HG03045 (cell line): ENCODE measurements around the gene CTSZ.

ENCODE experiments used
- ATAC-seq: cut with Tn5 transposase; IDR thresholded peaks from one replicate; pipeline ENCODE4 v1.9.1; 2021; ENCODE audit warnings: mild to moderate bottlenecking, moderate library complexity; ENCODE audit not compliant: unreplicated experiment

Gene CTSZ

DNA sequence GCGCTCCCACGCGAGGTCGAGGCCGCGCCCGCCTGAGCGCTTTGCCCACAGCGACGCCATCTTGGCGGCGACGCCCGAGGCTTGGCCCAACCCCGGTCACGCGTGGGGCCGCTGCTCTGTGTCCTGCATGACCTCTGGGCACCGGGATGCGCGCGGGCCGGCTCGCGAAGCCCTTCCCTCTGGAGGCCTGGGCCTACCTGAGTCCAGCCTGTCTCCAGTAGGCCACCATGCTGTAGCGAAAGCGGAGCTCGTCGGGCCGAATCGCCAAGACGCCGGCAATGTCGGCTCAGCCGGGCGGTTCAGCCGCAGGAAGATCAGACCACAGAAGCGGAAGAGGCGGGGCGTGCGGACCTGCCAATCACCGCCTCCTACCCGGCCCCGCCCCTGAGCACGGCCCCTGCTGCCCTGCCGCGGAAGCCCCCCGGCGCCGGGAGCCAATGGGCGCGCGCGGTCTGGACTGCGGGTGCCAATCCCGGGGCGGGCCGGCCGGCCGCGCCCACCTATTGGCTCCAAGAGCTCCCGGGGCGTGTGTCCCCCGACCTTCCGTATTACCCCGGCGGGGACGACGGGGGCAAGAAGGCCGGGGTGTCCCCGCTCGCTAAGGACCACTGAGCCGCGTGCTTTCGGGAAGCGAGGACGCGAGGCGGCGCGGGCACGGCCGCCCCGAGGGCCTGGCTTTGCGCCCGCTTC lies 25.1 kb upstream of the CTSZ start, which contains the start of gene ATP5F1E:
TSS of gene ATP5F1E (minus strand) at position 313 of the 690 bp plus-strand sequence. CDS start at position 229, 84 bp downstream.
- peak; percentile 92 for ATAC-seq

DNA sequence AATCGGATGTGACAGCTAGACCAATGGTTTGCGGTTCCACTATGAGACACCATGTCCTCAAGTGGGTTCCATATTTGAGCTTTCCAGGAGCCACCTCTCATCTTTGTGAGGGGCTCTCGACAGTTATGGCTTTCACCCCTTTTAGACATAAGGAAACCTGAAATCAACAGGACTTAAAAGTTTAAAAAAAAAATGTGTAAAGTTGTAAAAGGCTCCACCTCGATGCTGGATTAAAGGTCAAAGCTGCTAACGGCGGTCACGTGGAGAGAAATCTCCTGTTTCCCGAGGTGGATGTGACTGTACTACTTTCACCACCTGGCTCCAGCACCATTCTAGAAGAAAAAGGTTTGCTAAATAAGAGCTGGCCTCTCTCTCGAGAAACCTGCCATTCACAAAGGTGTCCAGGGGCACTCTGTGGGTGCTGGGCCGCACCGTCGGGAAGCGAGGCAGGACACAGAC lies 24.5 kb upstream of the CTSZ start:
- ATAC-seq, result no peak

DNA sequence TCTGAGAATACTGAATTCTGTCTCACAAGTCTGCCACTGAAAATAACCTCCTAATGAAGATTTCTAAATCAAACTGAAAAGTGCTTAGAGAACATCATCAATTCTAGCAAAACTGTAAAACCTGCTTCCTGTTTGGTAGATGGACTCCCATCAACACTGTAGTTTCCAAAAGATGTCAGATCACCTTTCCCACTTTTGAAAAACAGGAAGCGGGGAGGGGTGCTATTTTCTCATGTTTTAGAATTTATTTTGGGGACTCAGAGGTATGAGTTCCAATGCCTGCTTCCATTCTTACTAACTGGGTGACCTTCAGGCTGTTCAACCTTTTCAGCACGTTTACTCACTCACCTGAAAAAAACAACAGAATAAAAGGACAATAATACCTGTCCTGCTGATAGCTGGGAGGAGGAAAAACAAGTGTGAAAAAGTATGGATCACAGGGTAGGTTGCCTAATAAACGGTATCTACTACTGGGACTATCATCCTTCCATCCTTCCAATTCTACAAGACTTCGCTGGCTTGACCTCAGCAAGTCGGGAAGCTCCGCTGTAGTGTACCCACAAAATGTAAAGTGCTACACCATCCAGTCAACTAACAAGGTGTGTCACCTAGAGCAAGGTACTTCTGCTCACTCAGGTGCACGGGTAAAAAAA lies 24.0 kb upstream of the CTSZ start:
- no peak for ATAC-seq

DNA sequence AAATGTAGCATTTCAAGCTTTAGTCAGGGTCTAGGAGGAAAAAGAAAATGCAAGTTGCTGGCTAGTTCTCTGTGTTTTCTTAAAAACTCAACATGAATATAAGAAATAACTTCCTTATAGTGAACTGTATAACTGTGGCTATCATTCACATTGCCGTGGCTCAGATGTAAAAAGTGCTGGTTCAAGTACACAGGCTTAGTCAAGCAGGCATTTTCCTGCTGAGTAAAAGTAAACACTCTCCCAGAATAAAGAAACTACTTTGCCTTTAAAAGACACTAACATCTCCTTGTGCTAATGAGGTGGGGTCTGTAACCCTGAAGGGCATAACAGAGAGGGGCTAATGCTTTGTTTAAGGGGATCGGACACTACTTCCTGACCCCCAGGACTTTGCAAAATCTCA lies 21.8 kb upstream of the CTSZ start:
- no peak for ATAC-seq

DNA sequence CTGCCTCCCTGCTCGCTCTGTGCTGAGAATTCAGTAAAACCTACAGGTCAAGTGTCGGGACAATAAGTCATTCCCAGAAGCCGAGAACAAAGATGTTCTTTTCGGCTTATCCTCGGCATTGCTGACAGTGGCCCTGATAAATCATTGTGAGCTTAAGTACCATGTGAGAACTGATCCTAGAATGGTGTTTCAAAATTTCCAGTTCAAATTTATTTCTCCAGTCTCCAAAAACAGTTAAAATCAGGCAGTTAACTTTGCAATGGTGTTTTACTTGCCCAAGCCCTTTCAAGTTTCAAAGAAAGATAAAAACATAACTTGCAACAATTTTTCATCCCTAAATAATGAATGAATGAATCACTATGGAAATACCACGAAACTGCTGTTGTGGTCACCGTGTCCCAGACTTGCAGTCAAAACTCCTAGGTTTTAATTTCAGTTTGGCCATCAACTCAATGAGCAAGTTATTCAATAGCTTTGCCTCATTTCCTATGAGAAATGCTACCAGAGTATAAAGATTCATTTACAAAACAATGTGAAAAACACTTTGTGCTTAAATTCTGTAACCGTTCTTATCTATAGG lies 20.8 kb upstream of the CTSZ start:
- ATAC-seq, result no peak

DNA sequence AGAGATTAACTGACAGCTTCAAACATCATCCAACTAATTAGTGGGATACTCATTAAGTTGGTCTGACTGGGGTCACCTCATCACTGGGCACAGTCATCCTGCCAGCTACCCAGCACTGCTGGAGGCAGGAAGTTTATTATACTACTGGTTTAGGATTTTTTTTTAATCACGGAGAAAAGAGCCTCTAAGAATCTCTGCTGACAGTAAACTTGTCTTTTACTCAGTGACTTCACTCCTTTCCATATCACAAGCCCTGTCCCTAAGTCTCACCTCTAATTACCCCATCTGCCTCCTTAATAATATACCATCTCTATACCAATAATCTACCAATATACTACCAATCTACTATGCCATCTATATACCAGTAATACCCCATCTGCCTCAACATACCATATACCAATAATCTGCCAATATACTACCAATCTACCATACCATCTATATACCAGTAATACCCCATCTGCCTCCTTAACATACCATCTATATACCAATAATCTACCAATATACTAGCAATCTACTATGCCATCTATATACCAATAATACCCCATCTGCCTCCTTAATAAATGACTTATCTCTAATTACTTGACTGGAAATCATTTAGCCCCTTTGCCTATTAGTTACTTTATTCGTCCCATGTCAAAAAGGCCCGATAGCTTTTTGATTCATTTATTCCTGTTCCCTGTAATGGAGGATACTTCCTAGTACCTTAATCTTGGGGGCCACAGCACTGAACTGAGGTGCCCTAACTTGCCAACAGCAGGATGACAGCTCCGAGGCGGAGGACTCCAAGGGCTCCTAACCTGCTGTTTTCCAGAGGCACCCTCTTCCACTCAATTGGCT lies 20.1 kb upstream of the CTSZ start:
- ATAC-seq, result no peak

DNA sequence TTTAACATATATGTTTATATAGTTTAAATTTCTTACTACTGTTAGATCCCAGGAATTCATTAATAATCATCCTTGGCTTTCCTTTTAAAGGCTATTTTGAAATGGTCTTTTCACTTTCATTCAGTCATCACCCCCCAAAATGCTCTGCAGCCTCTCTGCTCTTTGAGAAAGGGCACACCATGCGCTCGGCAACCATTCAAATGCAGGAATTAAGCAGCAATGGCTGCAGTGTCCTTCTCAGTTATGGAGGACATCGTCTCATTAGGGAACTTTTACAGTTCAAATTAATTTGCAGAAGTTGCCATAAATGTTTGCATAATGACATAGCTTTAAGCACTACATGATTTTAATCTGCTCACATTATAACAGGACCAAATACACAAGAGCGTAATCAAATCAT lies 18.5 kb upstream of the CTSZ start:
- ATAC-seq, result no peak

DNA sequence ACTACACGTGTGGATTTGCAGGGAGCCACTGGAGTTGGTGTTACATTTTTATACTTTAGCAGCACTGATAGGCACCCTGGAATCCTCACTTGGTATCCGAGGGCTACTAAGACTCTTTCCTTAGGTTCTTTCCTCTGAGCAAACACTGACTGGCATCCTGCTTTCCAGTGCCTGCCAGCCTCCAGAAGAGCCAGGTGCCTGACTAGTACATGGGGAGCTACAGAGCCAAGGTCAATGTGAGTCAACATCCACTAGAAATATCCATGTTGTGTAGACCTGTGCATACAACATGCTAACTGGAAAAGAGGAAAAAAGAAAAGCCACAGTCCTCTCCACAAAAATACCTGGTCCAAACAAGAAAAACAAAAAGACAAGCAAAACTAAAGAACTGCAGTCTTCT lies 18.0 kb upstream of the CTSZ start:
- no peak for ATAC-seq

DNA sequence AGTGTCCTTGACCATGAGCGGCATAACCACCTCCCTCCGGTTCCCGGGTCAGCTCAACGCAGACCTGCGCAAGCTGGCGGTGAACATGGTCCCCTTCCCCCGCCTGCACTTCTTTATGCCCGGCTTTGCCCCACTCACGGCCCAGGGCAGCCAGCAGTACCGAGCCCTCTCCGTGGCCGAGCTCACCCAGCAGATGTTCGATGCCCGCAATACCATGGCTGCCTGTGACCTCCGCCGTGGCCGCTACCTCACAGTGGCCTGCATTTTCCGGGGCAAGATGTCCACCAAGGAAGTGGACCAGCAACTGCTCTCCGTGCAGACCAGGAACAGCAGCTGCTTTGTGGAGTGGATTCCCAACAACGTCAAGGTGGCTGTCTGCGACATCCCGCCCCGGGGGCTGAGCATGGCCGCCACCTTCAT lies 17.1 kb upstream of the CTSZ start:
- ATAC-seq, result no peak

DNA sequence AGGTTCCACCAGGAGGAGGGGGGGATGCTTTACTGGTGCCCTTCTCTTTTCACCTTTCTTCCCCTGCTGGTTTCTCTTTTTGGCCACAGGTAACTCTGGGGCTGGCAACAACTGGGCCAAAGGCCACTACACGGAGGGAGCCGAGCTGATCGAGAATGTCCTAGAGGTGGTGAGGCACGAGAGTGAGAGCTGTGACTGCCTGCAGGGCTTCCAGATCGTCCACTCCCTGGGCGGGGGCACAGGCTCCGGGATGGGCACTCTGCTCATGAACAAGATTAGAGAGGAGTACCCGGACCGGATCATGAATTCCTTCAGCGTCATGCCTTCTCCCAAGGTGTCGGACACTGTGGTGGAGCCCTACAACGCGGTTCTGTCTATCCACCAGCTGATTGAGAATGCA lies 16.6 kb upstream of the CTSZ start:
- ATAC-seq, result no peak

DNA sequence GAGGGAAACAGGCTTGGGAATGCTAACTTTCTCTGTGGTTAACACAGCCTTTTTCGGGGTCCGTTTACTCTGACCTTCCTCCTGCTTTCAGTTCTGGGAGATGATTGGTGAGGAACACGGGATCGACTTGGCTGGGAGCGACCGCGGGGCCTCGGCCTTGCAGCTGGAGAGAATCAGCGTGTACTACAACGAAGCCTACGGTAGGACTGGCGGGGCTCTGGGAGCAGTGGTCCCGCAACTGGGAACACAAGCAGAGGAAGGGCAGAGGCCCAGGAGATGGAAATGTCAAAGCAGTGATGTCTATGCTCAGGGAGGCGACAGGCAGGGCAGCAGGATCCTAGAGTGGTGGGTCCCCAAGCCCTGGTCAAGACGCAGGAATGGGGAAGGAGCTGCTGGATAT lies 15.7 kb upstream of the CTSZ start:
- ATAC-seq, result no peak

DNA sequence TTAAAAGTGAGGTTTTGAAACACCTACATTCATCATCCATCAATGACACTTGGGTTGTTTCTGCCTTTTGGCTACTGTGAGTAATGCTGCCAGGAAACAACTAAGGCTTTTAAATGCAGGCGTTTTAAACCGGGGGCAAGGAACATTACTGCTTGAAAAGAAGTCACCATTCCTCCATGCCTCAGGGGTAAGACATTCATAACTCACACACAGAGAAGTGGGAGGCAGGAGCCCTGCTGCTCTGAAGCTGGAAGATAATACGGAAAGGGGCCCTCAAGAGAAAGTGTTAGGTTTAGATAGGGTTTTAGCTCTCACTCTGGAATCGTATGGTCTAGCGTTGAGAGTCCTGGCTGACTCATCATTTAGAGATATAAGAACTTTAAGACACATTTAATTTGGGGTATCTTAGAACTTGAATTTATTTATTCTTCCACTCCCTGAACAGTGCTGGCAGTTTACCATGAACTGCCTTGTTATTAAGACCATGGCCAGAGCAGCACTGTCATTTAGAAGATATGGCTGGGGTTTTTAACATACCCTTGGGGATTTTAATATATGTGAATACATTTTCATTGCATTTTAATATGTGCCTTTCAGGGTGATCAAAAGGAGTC lies 14.0 kb upstream of the CTSZ start:
- no peak for ATAC-seq

DNA sequence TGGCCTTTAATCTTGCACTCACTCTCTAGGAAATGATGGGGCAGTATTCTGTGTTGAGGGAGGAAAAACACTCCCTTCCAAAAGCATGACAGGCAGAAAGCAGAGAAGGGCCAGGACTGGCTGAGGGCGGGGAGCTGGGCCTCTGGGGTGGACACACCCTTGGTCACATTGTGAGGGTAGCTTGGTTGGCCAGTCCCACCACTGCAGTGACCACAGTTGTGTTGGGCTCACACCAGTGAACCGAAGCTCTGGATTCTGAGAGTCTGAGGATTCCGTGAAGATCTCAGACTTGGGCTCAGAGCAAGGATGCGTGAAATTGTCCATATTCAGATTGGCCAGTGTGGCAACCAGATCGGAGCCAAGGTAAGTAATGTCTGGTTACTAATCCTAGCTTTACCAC lies 12.2 kb upstream of the CTSZ start, which contains the start of gene TUBB1:
TSS of gene TUBB1 (plus strand) at position 213 of the 400 bp plus-strand sequence. CDS start at position 307, 94 bp downstream.
- ATAC-seq, result no peak

DNA sequence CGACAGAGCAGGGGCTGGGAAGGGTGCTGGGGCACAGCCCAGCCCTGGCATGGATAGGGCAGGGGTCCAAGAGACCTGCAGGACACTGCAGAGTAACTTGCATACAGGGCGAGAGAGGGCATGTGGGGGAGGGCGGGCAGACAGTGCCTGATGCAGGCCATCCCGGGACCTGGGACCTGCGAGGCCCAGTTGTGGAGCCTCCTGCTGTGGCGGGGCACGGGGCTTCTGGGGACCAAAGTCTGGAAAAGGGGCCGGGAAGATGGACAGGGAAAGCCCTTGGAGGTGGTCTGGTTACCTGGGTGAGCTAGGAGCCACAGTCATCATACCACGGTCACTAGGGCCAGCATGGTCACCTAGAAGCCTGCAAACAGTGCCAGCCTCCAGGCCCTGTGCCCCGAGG lies 11.8 kb upstream of the CTSZ start:
- ATAC-seq, result no peak

DNA sequence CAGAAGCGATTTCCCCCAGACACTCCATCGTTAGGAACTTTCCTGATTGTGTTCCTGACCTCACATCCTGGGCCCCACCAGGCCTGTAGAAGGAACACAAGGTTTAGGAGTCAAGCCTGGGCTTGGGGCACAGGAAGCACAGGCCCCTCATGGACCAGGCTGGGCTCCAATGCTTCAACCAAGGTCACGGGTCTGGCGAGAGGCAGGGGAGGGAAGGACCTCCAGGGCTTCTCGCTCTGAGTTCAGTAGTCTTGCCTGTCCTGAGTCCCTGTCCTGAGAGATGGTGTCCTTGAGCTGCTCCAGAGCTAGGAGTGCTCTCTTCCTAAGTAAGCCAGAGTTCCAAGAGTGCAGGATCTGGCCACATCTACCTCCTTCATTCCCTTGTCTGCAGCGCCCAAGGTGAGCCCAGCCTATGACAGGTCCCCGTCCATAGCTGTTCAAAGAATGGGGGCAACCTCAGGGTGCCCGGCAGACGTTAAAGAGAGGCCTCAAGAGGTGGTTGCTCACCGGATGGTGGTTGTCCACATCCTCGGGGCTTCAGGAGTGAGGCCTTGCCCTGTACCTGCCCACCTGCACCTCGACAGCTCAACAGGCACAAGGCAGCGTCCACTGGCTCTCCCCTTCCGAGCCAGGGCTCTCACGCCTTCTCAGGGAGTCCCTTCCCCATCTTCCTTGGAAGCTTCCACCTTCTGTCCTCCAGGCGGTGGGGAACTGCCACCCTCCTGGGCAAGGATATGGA lies 10.6 kb upstream of the CTSZ start:
- ATAC-seq, result no peak

DNA sequence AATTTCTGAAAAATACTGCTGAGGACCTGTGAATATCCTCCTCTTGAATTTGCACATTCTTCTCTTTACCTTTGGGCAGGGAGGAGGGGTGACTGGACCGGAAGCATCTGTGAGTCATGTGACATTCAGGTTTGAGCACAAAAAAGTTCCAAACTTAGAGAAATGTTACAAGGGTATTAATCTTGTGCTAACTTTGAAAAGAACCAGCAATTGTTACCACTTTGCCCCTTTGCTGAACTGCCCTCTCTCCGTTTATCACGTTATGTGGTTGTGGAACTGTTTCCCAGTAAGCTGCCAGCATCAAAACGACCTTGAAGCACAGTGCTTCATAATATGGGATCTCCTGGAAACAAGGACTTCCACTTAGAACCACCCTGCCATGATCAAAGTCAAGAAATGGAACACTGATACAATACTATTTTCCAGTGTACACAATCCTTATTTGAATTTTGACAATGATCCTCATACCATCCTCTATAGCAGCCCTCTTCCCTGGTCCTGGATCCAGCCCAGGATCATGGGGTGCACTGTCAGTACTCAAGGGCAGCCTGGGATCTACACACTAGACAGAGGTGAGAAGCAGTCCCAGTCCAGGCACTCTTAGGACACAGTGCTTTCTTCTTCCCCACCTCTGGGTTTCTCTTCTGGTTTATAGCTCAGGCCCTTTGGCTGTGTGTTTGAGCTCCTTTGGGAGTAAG lies 9.9 kb upstream of the CTSZ start:
- ATAC-seq, result no peak

DNA sequence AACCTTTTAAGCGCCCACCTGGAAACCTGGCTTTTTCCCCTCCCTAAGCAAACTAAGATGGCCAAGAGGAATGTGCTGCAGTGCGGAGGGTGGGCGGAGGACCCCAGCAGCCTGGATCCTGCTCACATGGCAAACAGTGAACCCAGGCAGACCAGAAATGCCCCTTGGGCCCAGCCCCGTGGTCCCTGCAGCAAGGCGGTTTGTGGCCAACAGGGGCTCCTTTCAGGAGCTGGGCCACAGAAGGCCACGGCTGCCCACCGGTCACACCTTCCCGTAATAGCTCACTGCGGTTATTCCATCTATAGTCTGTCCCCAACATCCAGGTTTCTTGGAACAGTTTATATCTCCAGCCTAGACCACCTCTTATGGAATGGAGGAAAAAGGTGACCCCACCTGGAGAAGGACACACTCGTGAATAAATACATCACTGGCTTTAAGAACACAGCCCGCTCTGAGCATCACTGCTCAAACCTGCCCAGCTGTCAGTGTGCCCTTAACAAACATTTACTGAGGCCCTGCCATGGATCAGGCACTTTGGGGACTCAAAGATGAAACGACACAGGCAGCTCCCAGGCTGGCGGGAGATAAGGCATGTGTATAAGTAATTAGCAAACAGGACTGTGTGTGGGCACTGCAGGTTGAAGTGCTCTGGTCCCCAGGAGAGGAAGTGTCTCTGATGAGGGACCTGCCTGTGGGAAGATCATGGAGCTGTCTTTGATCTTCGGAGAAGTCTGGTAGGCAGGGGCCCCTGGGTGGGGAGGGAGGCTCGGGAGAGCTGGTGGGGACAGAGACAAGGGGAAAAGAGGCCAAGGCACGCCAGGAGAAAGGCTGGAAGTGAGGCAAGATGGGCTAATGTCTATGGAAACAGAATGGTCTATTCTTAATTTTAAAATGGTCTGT lies 9.0 kb upstream of the CTSZ start:
- no peak for ATAC-seq

DNA sequence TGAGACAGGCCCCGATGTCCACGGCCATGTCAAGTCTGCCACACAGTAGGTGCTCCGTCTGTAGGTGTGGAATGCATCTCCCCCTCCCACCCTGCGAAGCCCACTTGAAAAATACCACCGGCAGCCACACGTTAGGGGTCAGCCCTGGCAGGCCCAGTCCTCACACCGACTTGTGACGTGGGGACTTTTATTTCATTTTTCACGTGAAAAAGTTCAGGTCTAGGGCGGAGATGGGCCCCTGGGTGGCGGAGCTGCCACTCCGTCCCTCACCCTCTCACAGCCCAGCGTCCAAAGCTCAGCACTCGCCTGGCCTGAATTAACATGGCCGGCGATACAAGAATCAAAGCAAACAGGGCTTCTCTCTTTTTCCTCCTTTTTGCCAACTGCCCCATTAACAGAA lies 8.4 kb upstream of the CTSZ start:
- ATAC-seq, result no peak
